Esophagus squamous epithelium (tissue), 5 donors: ENCODE results near the gene COPS3. TPM values are rescaled to one million over a fixed set of nuclear protein-coding genes. Genes with fewer than 3 reads are reported as not detected.

Source experiments
- DNase-seq: peaks from one replicate; lab custom pipeline; 2025; lab: John Stamatoyannopoulos, UW
- H3K27ac ChIP-seq, 4 donors: fragments of 200-600 bp; sonication (generic); one replicate each; pipeline ENCODE4 v1.5.1; 2016 to 2019; ENCODE audit warnings: mild to moderate bottlenecking in 1 of 4
- H3K27me3 ChIP-seq, 4 donors: fragments of 200-600 bp; sonication (generic); 1 replicate in 3 of 4; 2 replicates in 1 of 4; pipeline versions ENCODE4 v1.5.1 to v1.6.0; 2017 to 2021; ENCODE audit warnings: antibody characterized with exemption in 1 of 4
- H3K36me3 ChIP-seq, 3 donors: fragments of 200-600 bp; sonication (generic); one replicate each; pipeline ENCODE4 v1.5.1; 2016 to 2019
- H3K4me1 ChIP-seq, 3 donors: fragments of 200-600 bp; sonication (generic); one replicate each; pipeline ENCODE4 v1.5.1; 2017 to 2019
- H3K4me3 ChIP-seq, 4 donors: fragments of 200-600 bp; sonication (generic); 1 replicate in 3 of 4; 2 replicates in 1 of 4; pipeline ENCODE4 v1.5.1; 2016 to 2019; ENCODE audit warnings: mild to moderate bottlenecking in 2 of 4, moderate library complexity in 1 of 4
- H3K9me3 ChIP-seq, 3 donors: fragments of 200-600 bp; sonication (generic); one replicate each; pipeline ENCODE4 v1.5.1; 2016 to 2019
- POLR2A ChIP-seq, 4 donors: fragments of 450-650 bp; IDR thresholded peaks; one replicate each; pipeline ENCODE4 v1.6.1; 2017; ENCODE audit warnings: antibody characterized with exemption in 4 of 4, mild to moderate bottlenecking in 4 of 4, moderate library complexity in 3 of 4
- whole genome bisulfite sequencing, 2 donors: methylation state at CpG; one replicate each; pipeline ENCODE4 v1.1.5; 2018; 5-methylcytosine and 5-hydroxymethylcytosine counted together
- intact Hi-C: fragments of 100-400 bp; cut with DNase I; formaldehyde crosslinking; loops from one replicate; pipeline ENCODE4 v1.15.0; 2022
- total RNA-seq, 4 donors: library from RNA; depleted of rRNA; stranded (reverse); fragments of >200 nt; gene quantifications; one replicate each; pipeline ENCODE4 v1.1.0, GENCODE V29; 2016
- TF ChIP-seq, protein P1 (sequence below), 6 experiments: fragments of 450-650 bp in 4 of 6; fragments of 200-600 bp in 2 of 6; sonication (generic) in 2 of 6; IDR thresholded peaks; one replicate each; pipeline ENCODE4 v1.5.1; 2016 to 2019; ENCODE audit warnings: antibody characterized with exemption in 6 of 6, mild to moderate bottlenecking in 4 of 6, moderate library complexity in 4 of 6
- donor health status: DM: yes; HTN: yes; CAD: no.

COPS3 gene
- total RNA-seq, 4 donors from 2014 or later: 34.0 to 91.6 (median 68.7) TPM

DNA sequence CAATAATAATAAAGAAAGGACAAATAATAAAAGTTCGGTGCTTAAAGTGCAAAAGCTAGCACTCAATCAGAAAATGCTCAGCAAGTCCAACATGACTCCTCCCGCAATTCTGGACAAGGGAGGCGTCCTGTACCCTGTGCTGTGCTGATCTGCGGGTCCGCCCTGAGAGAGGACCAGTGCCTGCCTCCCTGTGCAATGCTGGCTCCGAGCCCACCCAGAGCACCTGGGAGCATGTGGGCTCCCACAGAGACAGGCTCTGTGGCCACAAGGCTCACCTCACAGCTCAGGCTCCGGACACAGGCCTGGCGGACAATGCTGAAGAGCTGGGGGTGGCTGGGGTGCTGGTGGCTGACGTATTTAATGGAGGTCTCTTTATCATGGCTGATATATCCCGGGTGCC is 55.1 kb downstream of the COPS3 start:
- H3K27ac ChIP-seq: no peak overlapping the region
- peaks cover 0 to 7% (median 0%) of the 10 kb centered on the region in 3 donors for H3K4me1 ChIP-seq
- H3K9me3 ChIP-seq: no peaks in the 10 kb centered on the region
- 91 to 96% methylated on average over 7 to 8 of the region's 10 CpGs for WGBS, 2 donors
- no peaks in the 10 kb centered on the region for H3K27me3 ChIP-seq
- peaks cover 59 to 100% (median 87%) of the 10 kb centered on the region in 3 donors for H3K36me3 ChIP-seq
- no peak for TF ChIP-seq POLR2A (IDR thresholded peaks at IDR 0.05)
- TF ChIP-seq, protein P1, sequence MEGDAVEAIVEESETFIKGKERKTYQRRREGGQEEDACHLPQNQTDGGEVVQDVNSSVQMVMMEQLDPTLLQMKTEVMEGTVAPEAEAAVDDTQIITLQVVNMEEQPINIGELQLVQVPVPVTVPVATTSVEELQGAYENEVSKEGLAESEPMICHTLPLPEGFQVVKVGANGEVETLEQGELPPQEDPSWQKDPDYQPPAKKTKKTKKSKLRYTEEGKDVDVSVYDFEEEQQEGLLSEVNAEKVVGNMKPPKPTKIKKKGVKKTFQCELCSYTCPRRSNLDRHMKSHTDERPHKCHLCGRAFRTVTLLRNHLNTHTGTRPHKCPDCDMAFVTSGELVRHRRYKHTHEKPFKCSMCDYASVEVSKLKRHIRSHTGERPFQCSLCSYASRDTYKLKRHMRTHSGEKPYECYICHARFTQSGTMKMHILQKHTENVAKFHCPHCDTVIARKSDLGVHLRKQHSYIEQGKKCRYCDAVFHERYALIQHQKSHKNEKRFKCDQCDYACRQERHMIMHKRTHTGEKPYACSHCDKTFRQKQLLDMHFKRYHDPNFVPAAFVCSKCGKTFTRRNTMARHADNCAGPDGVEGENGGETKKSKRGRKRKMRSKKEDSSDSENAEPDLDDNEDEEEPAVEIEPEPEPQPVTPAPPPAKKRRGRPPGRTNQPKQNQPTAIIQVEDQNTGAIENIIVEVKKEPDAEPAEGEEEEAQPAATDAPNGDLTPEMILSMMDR (IDR thresholded peaks at IDR 0.05): no peak
- H3K4me3 ChIP-seq: no peak overlapping the region
- intact Hi-C loops: no loop called here
- DNase-seq: no peak

DNA sequence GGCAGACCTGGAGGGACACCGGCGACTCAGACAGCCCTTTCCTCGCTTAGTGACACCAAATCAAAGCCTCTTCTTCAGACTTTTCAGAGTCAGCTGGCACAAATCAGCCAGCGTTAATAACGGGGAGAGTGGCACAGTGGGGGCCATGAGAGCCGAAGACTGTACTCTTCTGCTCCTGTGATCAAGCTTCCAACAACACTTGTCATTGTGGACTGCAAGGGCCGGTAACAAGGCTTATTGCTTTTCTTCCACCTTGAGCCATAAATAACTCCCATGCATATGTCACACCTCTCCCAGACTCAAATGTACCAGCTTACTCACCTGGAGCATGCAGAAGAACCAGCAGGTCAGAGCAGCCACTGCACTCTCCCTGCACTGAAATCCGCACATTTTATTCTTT is 56.9 kb downstream of the COPS3 start:
- H3K27ac ChIP-seq: no peak overlapping the region
- no peak overlapping the region for H3K4me3 ChIP-seq
- H3K36me3 ChIP-seq: peaks cover 65 to 100% (median 79%) of the 10 kb centered on the region in 3 donors
- intact Hi-C loops: no loop called here
- no peaks in the 10 kb centered on the region for H3K9me3 ChIP-seq
- H3K4me1 ChIP-seq: peaks cover 0 to 13% (median 0%) of the 10 kb centered on the region in 3 donors
- WGBS, 2 donors: 80 to 87% methylated on average over 7 to 8 of the region's 8 CpGs
- H3K27me3 ChIP-seq: no peaks in the 10 kb centered on the region
- DNase-seq: no peak
- TF ChIP-seq POLR2A (IDR thresholded peaks at IDR 0.05): no peak
- TF ChIP-seq, protein P1 (IDR thresholded peaks at IDR 0.05): no peak

DNA sequence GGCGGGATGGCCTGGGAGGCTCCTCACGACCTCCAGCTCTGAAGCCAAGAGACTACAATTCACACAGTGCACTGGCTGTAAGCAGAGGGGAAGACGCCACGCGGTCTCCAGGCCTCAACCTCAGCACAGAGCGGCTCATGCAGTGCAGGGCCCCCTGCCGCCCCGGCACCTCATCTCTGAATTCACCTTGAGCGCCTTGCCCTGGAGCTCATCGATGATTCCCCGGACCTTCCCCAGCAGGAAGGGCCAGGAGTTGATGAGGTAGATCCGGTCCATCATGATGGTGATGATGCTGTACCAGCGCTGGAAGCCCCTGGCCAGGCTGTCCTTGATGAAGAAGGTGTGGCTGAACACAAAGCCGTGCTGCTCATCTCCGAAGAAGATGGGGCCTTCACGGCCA is 57.3 kb downstream of the COPS3 start:
- WGBS, 2 donors: 88 to 89% methylated on average over 5 to 12 of the region's 16 CpGs
- Histone ChIP-seq H3K4me1 (peaks cover 0 to 13% (median 0%) of the 10 kb centered on the region in 3 donors), H3K4me3 (no peak overlapping the region), H3K27ac (no peak overlapping the region), H3K9me3 (no peaks in the 10 kb centered on the region), H3K27me3 (no peaks in the 10 kb centered on the region), H3K36me3 (peaks cover 69 to 100% (median 79%) of the 10 kb centered on the region in 3 donors)
- intact Hi-C loops: no loop called here
- DNase-seq: no peak
- TF ChIP-seq POLR2A (IDR thresholded peaks at IDR 0.05): no peak
- TF ChIP-seq, protein P1 (IDR thresholded peaks at IDR 0.05): no peak

DNA sequence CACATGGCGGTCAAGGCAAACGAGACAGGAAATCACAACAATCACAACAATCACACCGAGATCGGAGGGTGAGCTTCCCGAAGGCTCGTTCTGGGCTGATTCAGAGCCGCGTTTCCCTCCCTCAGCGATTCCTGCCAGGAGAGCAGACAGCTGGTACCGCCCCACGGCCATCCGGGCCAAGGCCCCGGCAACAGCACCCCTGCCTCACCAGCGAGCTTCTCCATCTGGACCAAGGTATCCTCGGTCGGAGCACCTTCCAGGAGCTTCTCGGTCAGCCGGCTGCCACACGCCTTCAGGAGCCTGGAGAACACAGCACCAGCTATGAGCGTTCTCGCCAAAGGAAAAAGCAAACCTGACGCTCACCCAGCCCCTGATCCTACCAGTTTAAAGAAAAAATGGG is 59.7 kb downstream of the COPS3 start:
- Histone ChIP-seq H3K4me1 (peaks cover 0 to 13% (median 0%) of the 10 kb centered on the region in 3 donors), H3K9me3 (no peaks in the 10 kb centered on the region), H3K36me3 (peaks cover 69 to 100% (median 73%) of the 10 kb centered on the region in 3 donors), H3K27ac (no peak overlapping the region), H3K4me3 (no peak overlapping the region), H3K27me3 (no peaks in the 10 kb centered on the region)
- intact Hi-C loops: no loop called here
- WGBS, 2 donors: 78 to 97% methylated on average over 4 to 22 of the region's 22 CpGs
- no peak for TF ChIP-seq POLR2A (IDR thresholded peaks at IDR 0.05)
- TF ChIP-seq, protein P1 (IDR thresholded peaks at IDR 0.05): no peak
- no peak for DNase-seq

DNA sequence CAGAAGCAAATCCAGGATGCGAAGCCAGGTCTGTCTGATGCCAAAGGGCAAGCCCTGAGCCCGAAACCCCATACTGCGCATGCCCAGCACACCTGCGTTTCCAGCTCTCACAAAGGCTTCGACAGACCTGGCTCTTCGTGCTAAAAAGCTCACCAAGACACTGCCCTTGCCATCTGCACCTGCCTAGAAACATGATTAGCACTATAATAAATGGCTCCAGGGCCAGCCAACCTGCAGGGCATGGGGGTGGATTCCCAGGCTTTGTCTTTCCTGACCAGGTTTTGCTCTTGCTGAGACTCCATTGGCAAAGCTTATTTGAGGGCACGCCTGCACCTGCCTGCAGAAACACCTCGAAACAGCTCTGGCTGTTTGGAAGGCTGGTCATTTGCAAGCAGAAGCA is 60.5 kb downstream of the COPS3 start:
- Histone ChIP-seq H3K27ac (no peak overlapping the region), H3K4me1 (peaks cover 0 to 13% (median 0%) of the 10 kb centered on the region in 3 donors), H3K9me3 (no peaks in the 10 kb centered on the region), H3K36me3 (peaks cover 64 to 100% (median 73%) of the 10 kb centered on the region in 3 donors), H3K27me3 (no peaks in the 10 kb centered on the region), H3K4me3 (no peak overlapping the region)
- DNase-seq: no peak
- intact Hi-C loops: no loop called here
- WGBS, 2 donors: 60 to 80% methylated on average over 2 to 6 of the region's 8 CpGs
- TF ChIP-seq, protein P1 (IDR thresholded peaks at IDR 0.05): no peak
